Measurements from ENCODE around the gene ATIC.

DNA sequence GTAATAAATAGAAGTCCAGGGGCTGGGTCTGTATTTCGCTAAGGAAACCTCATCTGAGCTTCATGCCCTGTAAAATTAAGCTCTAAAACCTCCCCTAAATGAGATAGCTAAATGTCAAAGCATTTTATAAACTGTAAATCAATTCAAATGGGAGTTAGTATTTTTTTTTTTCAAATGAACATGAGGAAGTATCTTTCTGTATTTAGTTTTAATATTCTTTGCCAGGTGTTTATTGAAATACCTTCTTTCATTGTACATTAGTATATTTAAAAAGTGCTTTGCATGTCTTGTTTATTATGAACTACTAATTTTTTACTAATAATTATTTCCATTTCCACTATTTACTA lies 47.7 kb downstream of the ATIC start:
- TF ChIP-seq, protein P1, sequence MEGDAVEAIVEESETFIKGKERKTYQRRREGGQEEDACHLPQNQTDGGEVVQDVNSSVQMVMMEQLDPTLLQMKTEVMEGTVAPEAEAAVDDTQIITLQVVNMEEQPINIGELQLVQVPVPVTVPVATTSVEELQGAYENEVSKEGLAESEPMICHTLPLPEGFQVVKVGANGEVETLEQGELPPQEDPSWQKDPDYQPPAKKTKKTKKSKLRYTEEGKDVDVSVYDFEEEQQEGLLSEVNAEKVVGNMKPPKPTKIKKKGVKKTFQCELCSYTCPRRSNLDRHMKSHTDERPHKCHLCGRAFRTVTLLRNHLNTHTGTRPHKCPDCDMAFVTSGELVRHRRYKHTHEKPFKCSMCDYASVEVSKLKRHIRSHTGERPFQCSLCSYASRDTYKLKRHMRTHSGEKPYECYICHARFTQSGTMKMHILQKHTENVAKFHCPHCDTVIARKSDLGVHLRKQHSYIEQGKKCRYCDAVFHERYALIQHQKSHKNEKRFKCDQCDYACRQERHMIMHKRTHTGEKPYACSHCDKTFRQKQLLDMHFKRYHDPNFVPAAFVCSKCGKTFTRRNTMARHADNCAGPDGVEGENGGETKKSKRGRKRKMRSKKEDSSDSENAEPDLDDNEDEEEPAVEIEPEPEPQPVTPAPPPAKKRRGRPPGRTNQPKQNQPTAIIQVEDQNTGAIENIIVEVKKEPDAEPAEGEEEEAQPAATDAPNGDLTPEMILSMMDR (IDR thresholded peaks at IDR 0.05 in 8 of 11, conservative IDR thresholded peaks at IDR 0.05 in 3 of 11), result no peak
- no peak for TF ChIP-seq POLR2A (IDR thresholded peaks at IDR 0.05)
- no peak for TF ChIP-seq POLR2AphosphoS5 (IDR thresholded peaks at IDR 0.05)
